IPS-NIHi7 (cell line): Measurements from ENCODE around the gene TAF4.

Source experiments
- DNase-seq: peaks from one replicate; pipeline ENCODE4 v3.0.0; 2012; ENCODE audit warnings: mixed read lengths; ENCODE audit errors: extremely low spot score

TAF4 gene

GRCh38 chr20:61932199-61932592 lies 133.5 kb downstream of the TAF4 start:
- no peak for DNase-seq

DNA sequence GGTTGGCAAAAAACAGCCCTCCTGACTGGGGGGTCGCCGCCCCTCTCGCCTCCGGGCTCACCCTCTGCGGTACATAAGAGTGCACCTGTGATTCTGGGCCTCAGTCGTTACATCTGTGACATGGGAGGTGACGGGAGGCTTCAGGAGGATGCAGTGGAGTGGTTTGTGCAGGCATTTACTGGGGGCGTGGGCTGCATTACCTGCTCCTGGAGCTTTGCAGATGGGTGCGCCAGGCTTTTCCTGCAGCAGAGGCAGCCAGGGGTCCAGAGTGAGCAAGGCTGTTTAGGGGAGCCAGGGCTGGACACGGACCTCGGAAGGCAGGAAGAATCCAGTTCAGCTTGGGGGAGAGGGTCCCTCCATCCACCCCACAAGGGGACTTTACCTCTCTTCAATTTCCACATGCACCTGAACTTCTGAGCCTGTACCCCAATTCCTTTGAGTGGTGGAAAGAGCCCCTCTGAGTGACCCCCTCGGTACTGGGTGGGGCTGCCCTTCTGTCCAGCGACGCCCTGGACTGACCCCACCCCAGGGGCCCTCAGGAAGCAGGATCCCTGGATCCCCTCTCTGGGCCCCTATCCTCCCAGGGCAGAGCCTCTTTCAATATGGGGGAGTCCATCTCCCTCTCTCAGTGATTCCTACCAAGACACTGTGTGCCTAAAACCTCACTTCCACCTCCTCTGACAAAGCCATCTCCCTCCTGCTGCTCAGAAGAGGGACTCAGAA lies 134.0 kb downstream of the TAF4 start:
- no peak for DNase-seq

DNA sequence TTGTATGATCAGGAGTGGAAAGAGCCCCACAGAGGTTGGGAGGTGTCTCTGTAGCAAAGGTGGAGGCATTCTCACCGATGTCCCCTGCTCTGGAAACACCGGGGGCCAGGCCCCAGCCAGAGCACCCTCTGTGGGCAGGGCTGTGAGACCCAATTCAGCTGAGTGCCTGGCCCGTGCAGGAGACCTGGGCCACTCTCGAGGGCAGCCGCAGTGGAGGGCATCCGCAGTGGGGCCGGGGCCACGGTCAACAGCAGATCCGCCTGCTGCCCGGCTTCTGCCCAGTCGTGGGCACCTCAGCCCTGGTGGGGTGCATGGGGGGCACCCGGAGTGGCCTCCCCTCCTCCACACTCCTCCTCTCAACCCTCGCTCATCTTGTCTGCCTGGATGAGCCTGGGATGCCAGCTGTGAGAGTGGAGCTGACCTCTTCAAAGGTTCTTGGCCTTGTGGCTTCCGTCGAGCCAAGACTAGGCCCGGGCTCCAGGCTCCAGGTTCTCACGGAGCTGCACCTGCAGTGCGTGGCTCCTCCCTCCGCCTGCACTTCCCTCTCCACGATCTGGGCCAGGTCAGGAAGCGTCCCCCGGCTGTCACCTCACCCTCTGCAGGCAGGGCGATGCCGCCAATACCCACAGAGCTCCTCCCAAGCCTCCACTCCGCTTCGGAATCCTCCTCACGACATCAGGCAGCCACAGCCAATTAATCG lies 134.8 kb downstream of the TAF4 start:
- DNase-seq: no peak

- DNase-seq: no peak
Measured at GRCh38 chr20:61929971-61930666, 135.6 kb downstream of the TAF4 start.

- DNase-seq: no peak
Measured at GRCh38 chr20:61929561-61929960, 136.1 kb downstream of the TAF4 start.

- DNase-seq: no peak
Measured at GRCh38 chr20:61927826-61928541, 137.7 kb downstream of the TAF4 start.

- DNase-seq: no peak
Measured at GRCh38 chr20:61927193-61927825, 138.4 kb downstream of the TAF4 start.

GRCh38 chr20:61926796-61927192 lies 138.9 kb downstream of the TAF4 start:
- DNase-seq: no peak

GRCh38 chr20:61926253-61926613 lies 139.4 kb downstream of the TAF4 start:
- DNase-seq: no peak

GRCh38 chr20:61925555-61926252 lies 140.0 kb downstream of the TAF4 start:
- no peak for DNase-seq

DNA sequence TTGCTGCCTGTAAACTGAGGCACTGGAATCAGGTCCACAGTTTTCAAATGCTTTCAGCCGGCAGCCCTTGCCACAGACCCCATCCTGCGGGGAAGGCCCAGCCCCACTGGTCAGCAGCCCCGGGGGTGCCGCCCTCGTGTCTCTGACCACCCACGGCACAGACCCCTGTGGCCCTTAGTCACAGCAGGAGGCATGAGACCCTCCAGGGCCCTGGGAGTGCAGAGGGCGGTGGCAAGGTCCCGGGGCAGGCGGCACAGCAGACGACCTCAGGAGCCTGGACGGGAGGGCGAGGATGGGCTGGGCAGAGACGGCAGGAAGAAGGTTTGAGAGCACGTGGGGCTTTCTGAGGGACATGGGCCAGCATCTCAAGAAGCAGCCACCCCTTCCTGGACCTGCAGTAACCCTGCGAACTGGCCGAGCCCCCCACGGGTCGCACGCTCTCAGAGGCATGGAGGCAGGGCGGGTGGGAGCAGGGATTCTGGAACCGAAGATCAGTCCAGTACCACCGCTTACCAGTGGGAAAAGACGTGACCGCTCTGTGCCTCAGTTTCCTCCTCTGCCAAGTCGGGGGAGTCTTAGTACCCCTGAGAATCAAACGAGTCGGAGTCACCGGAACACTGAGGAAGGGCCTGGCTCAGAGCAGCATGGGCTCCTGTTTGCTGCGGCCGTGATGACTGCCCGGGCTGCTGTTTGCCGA lies 140.7 kb downstream of the TAF4 start:
- no peak for DNase-seq
